Activated CD4-positive, alpha-beta memory T cell treated with anti-CD3 and anti-CD28 coated beads, Interleukin-2, amount 10 ng/mL, durations not matched to agents 7 days and 5 days (primary cell): ENCODE data around the gene CATSPERZ. TPM values are rescaled to one million over a fixed set of nuclear protein-coding genes. Genes with fewer than 3 reads are reported as not detected.
"Not testable (repeated sequence)": the region's sequence is repeated elsewhere in the genome, so short reads cannot be mapped to it uniquely, and the experiment has no call there.

Experiments
- CTCF ChIA-PET: fragments of 350-600 bp; sonication (Branson Sonifier 250); formaldehyde crosslinking; loops from one replicate; lab custom pipeline; 2021; ENCODE audit warnings: antibody characterized with exemption, inconsistent platforms; lab: Charles Lee
- POLR2A ChIA-PET: fragments of 350-600 bp; sonication (Branson Sonifier 250); formaldehyde crosslinking; loops from one replicate; lab custom pipeline; 2021; ENCODE audit warnings: antibody characterized with exemption; lab: Charles Lee
- DNase-seq: peaks from one replicate; pipeline ENCODE4 v3.0.0-alpha.2; 2020
- H3K27ac Mint-ChIP-seq: one replicate; pipeline ENCODE4 v1.8.0; 2021; ENCODE audit warnings: mild to moderate bottlenecking, mixed read lengths
- H3K27me3 Mint-ChIP-seq: one replicate; pipeline ENCODE4 v1.8.0; 2021; ENCODE audit warnings: mixed read lengths
- H3K36me3 Mint-ChIP-seq: one replicate; pipeline ENCODE4 v1.8.0; 2021; ENCODE audit warnings: low read depth, mixed read lengths
- H3K4me1 Mint-ChIP-seq: one replicate; pipeline ENCODE4 v1.8.0; 2021; ENCODE audit warnings: mixed read lengths
- H3K4me3 Mint-ChIP-seq: one replicate; pipeline ENCODE4 v1.8.0; 2021; ENCODE audit warnings: mild to moderate bottlenecking, mixed read lengths
- H3K9me3 Mint-ChIP-seq: one replicate; pipeline ENCODE4 v1.8.0; 2021; ENCODE audit warnings: mixed read lengths
- total RNA-seq, 2 experiments: library from RNA; stranded (reverse); gene quantifications; one replicate each; pipeline ENCODE4 v1.2.3, GENCODE V29; 2021

Gene CATSPERZ
- total RNA-seq, 2 experiments from 2014 or later: not detected

GRCh38 chr11:64303109-64304031 is 3.2 kb downstream of the CATSPERZ start:
- no peak for DNase-seq
- H3K9me3 Mint-ChIP-seq: no peaks in the 10 kb centered on the region
- H3K4me1 Mint-ChIP-seq: peaks cover 46% of the 10 kb centered on the region
- ChIA-PET CTCF (interaction anchor here (0.7 to 6.3 kb wide), 25 partner anchors 11 to 485 kb away, joined by 3 to 154 read pairs (median 6); partner anchors contain the start of genes BAD, DNAJC4, FERMT3 and FKBP2), POLR2A (interaction anchor here (0.8 to 5.4 kb wide), 16 partner anchors 11 to 160 kb away, joined by 3 to 77 read pairs (median 4); partner anchors contain the start of genes BAD, DNAJC4, FERMT3 and GPR137)
- H3K27ac Mint-ChIP-seq: peak overlapping the region; percentile 97
- peaks cover 26% of the 10 kb centered on the region for H3K27me3 Mint-ChIP-seq
- peak overlapping the region; percentile 87 for H3K4me3 Mint-ChIP-seq
- peaks cover 11% of the 10 kb centered on the region for H3K36me3 Mint-ChIP-seq

GRCh38 chr11:64304032-64304315 is 3.8 kb downstream of the CATSPERZ start:
- no peak for DNase-seq
- ChIA-PET POLR2A (interaction anchor here (1.0 to 5.4 kb wide), 15 partner anchors 11 to 161 kb away, joined by 3 to 77 read pairs (median 4); partner anchors contain the start of genes BAD, DNAJC4, FERMT3 and GPR137), CTCF (interaction anchor here (0.9 to 6.3 kb wide), 25 partner anchors 11 to 122 kb away, joined by 3 to 154 read pairs (median 6); partner anchors contain the start of genes BAD, DNAJC4, FERMT3 and FKBP2)
- peaks cover 20% of the 10 kb centered on the region for H3K27me3 Mint-ChIP-seq
- H3K4me3 Mint-ChIP-seq: peak overlapping the region; percentile 87
- peaks cover 46% of the 10 kb centered on the region for H3K4me1 Mint-ChIP-seq
- H3K27ac Mint-ChIP-seq: peak overlapping the region; percentile 97
- peaks cover 11% of the 10 kb centered on the region for H3K36me3 Mint-ChIP-seq
- H3K9me3 Mint-ChIP-seq: no peaks in the 10 kb centered on the region

- CTCF ChIA-PET: interaction anchor here (0.6 to 6.3 kb wide), 33 partner anchors 10 to 303 kb away, joined by 3 to 154 read pairs (median 5); partner anchors contain the start of genes BAD, DNAJC4, FERMT3 and FKBP2
- H3K36me3 Mint-ChIP-seq: peaks cover 14% of the 10 kb centered on the region
- POLR2A ChIA-PET: interaction anchor here (0.8 to 5.4 kb wide), 21 partner anchors 10 to 474 kb away, joined by 3 to 77 read pairs (median 4); partner anchors contain the start of genes BAD, CCDC88B, DNAJC4 and FERMT3
- DNase-seq: peak; percentile 95
- peaks cover 18% of the 10 kb centered on the region for H3K27me3 Mint-ChIP-seq
- H3K4me3 Mint-ChIP-seq: peak overlapping the region; percentile 87
- H3K27ac Mint-ChIP-seq: peak overlapping the region; percentile 97
- peaks cover 48% of the 10 kb centered on the region for H3K4me1 Mint-ChIP-seq
- no peaks in the 10 kb centered on the region for H3K9me3 Mint-ChIP-seq
These were observed 4.3 kb downstream of the CATSPERZ start for GRCh38 chr11:64304316-64305072.

GRCh38 chr11:64305075-64305690 is 5.0 kb downstream of the CATSPERZ start, which contains the start of gene ESRRA:
TSS of gene ESRRA (plus strand) at chr11:64305524. CDS start at chr11:64307180, 1,656 bp downstream.
- peak within 1 kb of the TSS; percentile 97 for H3K27ac Mint-ChIP-seq
- ChIA-PET POLR2A (interaction anchor here (0.8 to 5.4 kb wide), 17 partner anchors 10 to 473 kb away, joined by 3 to 77 read pairs (median 8); partner anchors contain the start of genes BAD, CCDC88B, DNAJC4 and FERMT3), CTCF (interaction anchor here (0.6 to 6.3 kb wide), 26 partner anchors 9 to 303 kb away, joined by 3 to 154 read pairs (median 6); partner anchors contain the start of genes BAD, DNAJC4, FERMT3 and FKBP2)
- H3K4me3 Mint-ChIP-seq: peak within 1 kb of the TSS; percentile 99
- peaks cover 14% of the 10 kb centered on the region for H3K36me3 Mint-ChIP-seq
- no peaks in the 10 kb centered on the region for H3K9me3 Mint-ChIP-seq
- peak; percentile 100 for DNase-seq
- peaks cover 45% of the 10 kb centered on the region for H3K4me1 Mint-ChIP-seq
- peaks cover 13% of the 10 kb centered on the region for H3K27me3 Mint-ChIP-seq

- Mint-ChIP-seq H3K36me3 (peaks cover 16% of the 10 kb centered on the region), H3K4me1 (peaks cover 40% of the 10 kb centered on the region), H3K9me3 (no peaks in the 10 kb centered on the region), H3K27ac (peak overlapping the region; percentile 93), H3K27me3 (peaks cover 5% of the 10 kb centered on the region), H3K4me3 (peak overlapping the region; percentile 99)
- CTCF ChIA-PET: interaction anchor here (0.6 to 6.3 kb wide), 8 partner anchors 11 to 119 kb away, joined by 3 to 154 read pairs (median 11); partner anchors contain the start of genes FERMT3, PRDX5 and TRMT112
- DNase-seq: peak; percentile 77
- POLR2A ChIA-PET: interaction anchor here (1.3 to 5.4 kb wide), 6 partner anchors 11 to 61 kb away, joined by 4 to 68 read pairs (median 30); partner anchors contain the start of genes BAD, GPR137, PPP1R14B and PRDX5
These were observed 5.8 kb downstream of the CATSPERZ start for GRCh38 chr11:64305691-64306562.

GRCh38 chr11:64306563-64306875 is 6.4 kb downstream of the CATSPERZ start:
- H3K27ac Mint-ChIP-seq: peak overlapping the region; percentile 93
- H3K36me3 Mint-ChIP-seq: peaks cover 18% of the 10 kb centered on the region
- ChIA-PET POLR2A (interaction anchor here (4.4 to 5.4 kb wide), 2 partner anchors 11 to 22 kb away, joined by 41 to 68 read pairs; partner anchors contain the start of genes BAD, GPR137, PRDX5 and TRMT112), CTCF (interaction anchor here (0.6 to 6.3 kb wide), 3 partner anchors 11 to 62 kb away, joined by 3 to 80 read pairs (median 11); partner anchors contain the start of genes PRDX5 and TRMT112)
- peaks cover 39% of the 10 kb centered on the region for H3K4me1 Mint-ChIP-seq
- DNase-seq: no peak
- H3K4me3 Mint-ChIP-seq: peak overlapping the region; percentile 99
- peaks cover 4% of the 10 kb centered on the region for H3K27me3 Mint-ChIP-seq
- H3K9me3 Mint-ChIP-seq: no peaks in the 10 kb centered on the region

GRCh38 chr11:64306876-64307622 is 6.9 kb downstream of the CATSPERZ start:
- no peak for DNase-seq

GRCh38 chr11:64307795-64308194 is 7.6 kb downstream of the CATSPERZ start:
- peaks cover 40% of the 10 kb centered on the region for H3K4me1 Mint-ChIP-seq
- H3K9me3 Mint-ChIP-seq, DNase-seq, H3K27me3 Mint-ChIP-seq: not testable (repeated sequence)
- ChIA-PET CTCF (interaction anchor here (2.0 kb wide), 1 partner anchor 10 kb away, joined by 11 read pairs; the partner anchor contains the start of genes PRDX5 and TRMT112), POLR2A (interaction anchor here (5.4 kb wide), 1 partner anchor 10 kb away, joined by 68 read pairs; the partner anchor contains the start of genes PRDX5 and TRMT112)
- peaks cover 23% of the 10 kb centered on the region for H3K36me3 Mint-ChIP-seq
- H3K27ac Mint-ChIP-seq: peak overlapping the region; percentile 3
- peak overlapping the region; percentile 13 for H3K4me3 Mint-ChIP-seq

More at GRCh38 chr11:64306876-64307622, 6.9 kb downstream of the CATSPERZ start:
- H3K4me1 Mint-ChIP-seq: peaks cover 34% of the 10 kb centered on the region
- no peaks in the 10 kb centered on the region for H3K9me3 Mint-ChIP-seq
- H3K36me3 Mint-ChIP-seq: peaks cover 18% of the 10 kb centered on the region
- H3K27me3 Mint-ChIP-seq: no peaks in the 10 kb centered on the region
- ChIA-PET CTCF (interaction anchor here (0.6 to 2.0 kb wide), 2 partner anchors 11 to 62 kb away, joined by 3 to 11 read pairs; partner anchors contain the start of genes PRDX5 and TRMT112), POLR2A (interaction anchor here (4.4 to 5.4 kb wide), 2 partner anchors 11 to 22 kb away, joined by 41 to 68 read pairs; partner anchors contain the start of genes BAD, GPR137, PRDX5 and TRMT112)
- peak overlapping the region; percentile 99 for H3K4me3 Mint-ChIP-seq
- H3K27ac Mint-ChIP-seq: peak overlapping the region; percentile 10

- ChIA-PET CTCF (interaction anchor here (0.6 to 2.4 kb wide), 2 partner anchors 16 to 19 kb away, joined by 3 to 7 read pairs; no protein-coding TSS in a partner anchor), POLR2A (interaction anchor here (1.3 kb wide), 1 partner anchor 19 kb away, joined by 4 read pairs; no protein-coding TSS in a partner anchor)
- Mint-ChIP-seq H3K4me3 (no peak overlapping the region), H3K27ac (peak overlapping the region; percentile 57), H3K36me3 (peaks cover 41% of the 10 kb centered on the region), H3K27me3 (no peaks in the 10 kb centered on the region), H3K4me1 (peaks cover 44% of the 10 kb centered on the region), H3K9me3 (no peaks in the 10 kb centered on the region)
- no peak for DNase-seq
These were observed 12.8 kb downstream of the CATSPERZ start for GRCh38 chr11:64312947-64313346.
